HL-60 (cell line): ENCODE measurements around the gene CLIC6.

Experiments used
- DNase-seq, 2 experiments: peaks; one replicate each; pipeline ENCODE4 v3.0.0-alpha.2; 2010 to 2020; ENCODE audit warnings: low read depth in 1 of 2, low spot score in 1 of 2
- H3K27ac ChIP-seq: fragments of 250-450 bp; sonication (Bioruptor Pico); replicated peaks from 2 replicates; pipeline ENCODE4 v1.5.1; 2020; ENCODE audit warnings: mild to moderate bottlenecking, moderate library complexity
- H3K27me3 ChIP-seq: fragments of 250-450 bp; sonication (Bioruptor Pico); 2 replicates; pipeline ENCODE4 v1.5.1; 2021; ENCODE audit warnings: mild to moderate bottlenecking, moderate library complexity; ENCODE audit not compliant: insufficient read depth, poor library complexity, severe bottlenecking
- H3K4me3 ChIP-seq: replicated peaks from 2 replicates; pipeline ENCODE4 v1.5.1; 2011; ENCODE audit warnings: mild to moderate bottlenecking, control low read depth, low read length; ENCODE audit not compliant: insufficient read depth
- CTCF ChIP-seq: IDR thresholded peaks from one replicate; pipeline ENCODE4 v1.5.1; 2011; ENCODE audit warnings: low read length, control low read depth, inconsistent platforms; ENCODE audit not compliant: insufficient read depth
- GABPA ChIP-seq: IDR thresholded peaks from 2 replicates; pipeline ENCODE4 v1.6.1; 2012; ENCODE audit warnings: low read depth
- POLR2AphosphoS5 ChIP-seq: IDR thresholded peaks from 2 replicates; pipeline ENCODE4 v1.6.1; 2012; ENCODE audit warnings: low read depth
- REST ChIP-seq: IDR thresholded peaks from 2 replicates; pipeline ENCODE4 v1.6.1; 2012; ENCODE audit warnings: low read depth; ENCODE audit not compliant: insufficient replicate concordance
- SPI1 ChIP-seq: IDR thresholded peaks from 2 replicates; pipeline ENCODE4 v1.6.1; 2012; ENCODE audit warnings: low read depth, mild to moderate bottlenecking, borderline replicate concordance

Gene CLIC6

GRCh38 chr21:34698270-34699015 is 29.6 kb downstream of the CLIC6 start:
- H3K27ac ChIP-seq, result no peak overlapping the region
- H3K4me3 ChIP-seq, result no peak overlapping the region
- H3K27me3 ChIP-seq, result no peaks in the 10 kb centered on the region
- no peak for TF ChIP-seq CTCF
- TF ChIP-seq SPI1, result no peak
- TF ChIP-seq POLR2AphosphoS5, result no peak
- DNase-seq, result no peak

- no peaks in the 10 kb centered on the region for H3K27me3 ChIP-seq
- TF ChIP-seq POLR2AphosphoS5 (no peak), CTCF (no peak), REST (no peak), SPI1 (no peak), GABPA (no peak)
- no peak overlapping the region for H3K4me3 ChIP-seq
- DNase-seq, result no peak
- no peak overlapping the region for H3K27ac ChIP-seq
Measured at GRCh38 chr21:34700605-34701004, 31.8 kb downstream of the CLIC6 start.

GRCh38 chr21:34701726-34702125 is 32.9 kb downstream of the CLIC6 start:
- DNase-seq, result no peak
- TF ChIP-seq REST (no peak), POLR2AphosphoS5 (no peak), CTCF (no peak), GABPA (no peak), SPI1 (no peak)
- Histone ChIP-seq H3K4me3 (no peak overlapping the region), H3K27me3 (no peaks in the 10 kb centered on the region), H3K27ac (no peak overlapping the region)
